Right cardiac atrium (tissue), 5 donors: ENCODE data around the gene C14orf132. TPM values are rescaled to one million over a fixed set of nuclear protein-coding genes. Genes with fewer than 3 reads are reported as not detected.
"Not testable (repeated sequence)": the region's sequence is repeated elsewhere in the genome, so short reads cannot be mapped to it uniquely, and the experiment has no call there.

ENCODE experiments used
- ATAC-seq, 2 donors: fragments of 200-7000 bp; cut with Tn5 transposase; one replicate each; pipeline versions ENCODE4 v1.8.0 to v1.9.1; 2020; ENCODE audit warnings: moderate library complexity in 2 of 2, mild to moderate bottlenecking in 1 of 2
- DNase-seq, 3 donors: peaks; one replicate each; pipeline ENCODE4 v3.0.0-alpha.2; 2020
- H3K27ac ChIP-seq: one replicate; pipeline ENCODE4 v1.5.1; 2013; ENCODE audit warnings: mild to moderate bottlenecking, low read length, control low read depth, moderate library complexity
- H3K27me3 ChIP-seq: one replicate; pipeline ENCODE4 v1.6.1; 2013; ENCODE audit not compliant: control insufficient read depth, insufficient read depth
- H3K4me1 ChIP-seq: one replicate; pipeline ENCODE4 v1.6.1; 2013; ENCODE audit warnings: low read length; ENCODE audit not compliant: control insufficient read depth, insufficient read depth
- H3K4me3 ChIP-seq: one replicate; pipeline ENCODE4 v1.5.1; 2013; ENCODE audit warnings: low read length, control low read depth
- H3K9me3 ChIP-seq: one replicate; pipeline ENCODE4 v1.6.1; 2013; ENCODE audit warnings: low read length; ENCODE audit not compliant: control insufficient read depth
- WGBS: extraction: QIAGEN DNeasy Blood & Tissue Kit; methylation state at CpG from one replicate; pipeline ENCODE4 v1.1.7; 2013; 5-methylcytosine and 5-hydroxymethylcytosine counted together
- intact Hi-C, 4 donors: fragments of 100-400 bp; cut with DNase I; formaldehyde crosslinking; loops; one replicate each; pipeline versions ENCODE4 v1.11.0 to v1.14.0; 2022 to 2023
- polyA plus RNA-seq: library from polyadenylated mRNA; stranded (reverse); fragments of 200-250 nt; gene quantifications from one replicate; pipeline ENCODE4 v1.2.3, GENCODE V29; 2013
- total RNA-seq, 4 donors: library from RNA; stranded (reverse); fragmentation: NEBNext Ultra II Directional; extraction: Animal tissue kit (Norgen Biotek cat#: 25700); gene quantifications; one replicate each; pipeline ENCODE4 v1.2.1, GENCODE V29; 2021
- donor health status: healthy with polysubstance abuse.
- donor health status: DM: no; HTN: yes; CAD: no.
- donor health status: DM: no; HTN: no; CAD: no.
- donor health status: DM: no; HTN: yes; CAD: no; lungs with severe emphysema.
- donor health status: DM: yes; HTN: yes; CAD: no.

C14orf132 gene
- total and polyA plus RNA-seq, 5 donors, result 2.9 to 5.3 (median 4.4) TPM

- H3K4me3 ChIP-seq, H3K27ac ChIP-seq, H3K27me3 ChIP-seq, H3K4me1 ChIP-seq, intact Hi-C loops, ATAC-seq, H3K9me3 ChIP-seq, DNase-seq: not testable (repeated sequence)
- WGBS, result 94% methylated on average over 4 of the region's 4 CpGs
Measured at GRCh38 chr14:96073260-96074039, 34.3 kb downstream of the C14orf132 start.

- Histone ChIP-seq H3K27ac (no peak overlapping the region), H3K4me3 (no peak overlapping the region), H3K27me3 (no peaks in the 10 kb centered on the region), H3K9me3 (no peaks in the 10 kb centered on the region), H3K4me1 (no peaks in the 10 kb centered on the region)
- DNase-seq (no peak), ATAC-seq (peak in 1 of 2 donors; percentile 14)
- intact Hi-C loops, result no loop called here
- 63% methylated on average over 11 of the region's 11 CpGs for WGBS
Measured at GRCh38 chr14:96077983-96078624, 38.9 kb downstream of the C14orf132 start.

GRCh38 chr14:96078625-96079016, 39.5 kb downstream of the C14orf132 start:
- WGBS, result 95% methylated on average over 6 of the region's 6 CpGs
- no peaks in the 10 kb centered on the region for H3K27me3 ChIP-seq
- intact Hi-C loops, result no loop called here

GRCh38 chr14:96079066-96079465, 39.9 kb downstream of the C14orf132 start:
- no peak overlapping the region for H3K27ac ChIP-seq
- ATAC-seq (no peak), DNase-seq (no peak)
- intact Hi-C loops, result no loop called here
- H3K4me1 ChIP-seq, result no peaks in the 10 kb centered on the region
- no peak overlapping the region for H3K4me3 ChIP-seq
- no peaks in the 10 kb centered on the region for H3K27me3 ChIP-seq
- no peaks in the 10 kb centered on the region for H3K9me3 ChIP-seq
- 71% methylated on average over 8 of the region's 8 CpGs for WGBS

More at GRCh38 chr14:96078625-96079016, 39.5 kb downstream of the C14orf132 start:
- ATAC-seq (peak in 1 of 2 donors; percentile 24), DNase-seq (no peak)
- H3K9me3 ChIP-seq, result no peaks in the 10 kb centered on the region
- no peak overlapping the region for H3K27ac ChIP-seq
- no peaks in the 10 kb centered on the region for H3K4me1 ChIP-seq
- no peak overlapping the region for H3K4me3 ChIP-seq

- Histone ChIP-seq H3K27ac (no peak overlapping the region), H3K4me1 (no peaks in the 10 kb centered on the region), H3K4me3 (no peak overlapping the region), H3K9me3 (no peaks in the 10 kb centered on the region), H3K27me3 (no peaks in the 10 kb centered on the region)
- WGBS, result 87% methylated on average over 10 of the region's 10 CpGs
- ATAC-seq (no peak), DNase-seq (no peak)
- intact Hi-C loops, result loop anchor here in 1 of 4 donors (10.0 kb wide), 1 partner anchor 334 kb away; no protein-coding TSS in a partner anchor
Measured at GRCh38 chr14:96080571-96080970, 41.4 kb downstream of the C14orf132 start.

- DNase-seq (no peak), ATAC-seq (no peak)
- no peak overlapping the region for H3K27ac ChIP-seq
- H3K27me3 ChIP-seq, result no peaks in the 10 kb centered on the region
- intact Hi-C loops, result loop anchor here in 1 of 4 donors (10.0 kb wide), 1 partner anchor 334 kb away; no protein-coding TSS in a partner anchor
- H3K4me3 ChIP-seq, result no peak overlapping the region
- 91% methylated on average over 6 of the region's 6 CpGs for WGBS
- H3K9me3 ChIP-seq, result no peaks in the 10 kb centered on the region
- H3K4me1 ChIP-seq, result no peaks in the 10 kb centered on the region
Measured at GRCh38 chr14:96081224-96081623, 42.1 kb downstream of the C14orf132 start.

- DNase-seq (no peak), ATAC-seq (no peak)
- Histone ChIP-seq H3K27ac (no peak overlapping the region), H3K4me1 (no peaks in the 10 kb centered on the region), H3K9me3 (no peaks in the 10 kb centered on the region), H3K27me3 (no peaks in the 10 kb centered on the region), H3K4me3 (no peak overlapping the region)
- 95% methylated on average over 10 of the region's 10 CpGs for WGBS
- intact Hi-C loops, result loop anchor here in 1 of 4 donors (10.0 kb wide), 1 partner anchor 333 kb away; no protein-coding TSS in a partner anchor
Measured at GRCh38 chr14:96081767-96082400, 42.7 kb downstream of the C14orf132 start.

GRCh38 chr14:96082420-96083300, 43.5 kb downstream of the C14orf132 start:
- Histone ChIP-seq H3K4me1 (no peaks in the 10 kb centered on the region), H3K4me3 (no peak overlapping the region), H3K9me3 (no peaks in the 10 kb centered on the region), H3K27me3 (no peaks in the 10 kb centered on the region), H3K27ac (no peak overlapping the region)
- intact Hi-C loops, result loop anchor here in 1 of 4 donors (10.0 kb wide), 1 partner anchor 332 kb away; no protein-coding TSS in a partner anchor
- ATAC-seq (no peak), DNase-seq (no peak)
- WGBS, result 94% methylated on average over 11 of the region's 11 CpGs

- intact Hi-C loops, result loop anchor here in 1 of 4 donors (10.0 kb wide), 1 partner anchor 331 kb away; no protein-coding TSS in a partner anchor
- ATAC-seq, result no peak
Measured at GRCh38 chr14:96083667-96084320, 44.6 kb downstream of the C14orf132 start.

GRCh38 chr14:96084796-96085195, 45.6 kb downstream of the C14orf132 start:
- no peaks in the 10 kb centered on the region for H3K9me3 ChIP-seq
- intact Hi-C loops, result loop anchor here in 1 of 4 donors (10.0 kb wide), 1 partner anchor 330 kb away; no protein-coding TSS in a partner anchor
- H3K27me3 ChIP-seq, result no peaks in the 10 kb centered on the region
- H3K4me3 ChIP-seq, result no peak overlapping the region
- no peaks in the 10 kb centered on the region for H3K4me1 ChIP-seq
- ATAC-seq (no peak), DNase-seq (no peak)
- 77% methylated on average over 4 of the region's 4 CpGs for WGBS
- H3K27ac ChIP-seq, result no peak overlapping the region

More at GRCh38 chr14:96083667-96084320, 44.6 kb downstream of the C14orf132 start:
- H3K4me3 ChIP-seq, result no peak overlapping the region
- no peak overlapping the region for H3K27ac ChIP-seq
- DNase-seq, result no peak
- no peaks in the 10 kb centered on the region for H3K27me3 ChIP-seq
- no peaks in the 10 kb centered on the region for H3K4me1 ChIP-seq
- 89% methylated on average over 10 of the region's 10 CpGs for WGBS
- H3K9me3 ChIP-seq, result no peaks in the 10 kb centered on the region
